Measurements from ENCODE around the gene SNX3.

SNX3 gene

DNA sequence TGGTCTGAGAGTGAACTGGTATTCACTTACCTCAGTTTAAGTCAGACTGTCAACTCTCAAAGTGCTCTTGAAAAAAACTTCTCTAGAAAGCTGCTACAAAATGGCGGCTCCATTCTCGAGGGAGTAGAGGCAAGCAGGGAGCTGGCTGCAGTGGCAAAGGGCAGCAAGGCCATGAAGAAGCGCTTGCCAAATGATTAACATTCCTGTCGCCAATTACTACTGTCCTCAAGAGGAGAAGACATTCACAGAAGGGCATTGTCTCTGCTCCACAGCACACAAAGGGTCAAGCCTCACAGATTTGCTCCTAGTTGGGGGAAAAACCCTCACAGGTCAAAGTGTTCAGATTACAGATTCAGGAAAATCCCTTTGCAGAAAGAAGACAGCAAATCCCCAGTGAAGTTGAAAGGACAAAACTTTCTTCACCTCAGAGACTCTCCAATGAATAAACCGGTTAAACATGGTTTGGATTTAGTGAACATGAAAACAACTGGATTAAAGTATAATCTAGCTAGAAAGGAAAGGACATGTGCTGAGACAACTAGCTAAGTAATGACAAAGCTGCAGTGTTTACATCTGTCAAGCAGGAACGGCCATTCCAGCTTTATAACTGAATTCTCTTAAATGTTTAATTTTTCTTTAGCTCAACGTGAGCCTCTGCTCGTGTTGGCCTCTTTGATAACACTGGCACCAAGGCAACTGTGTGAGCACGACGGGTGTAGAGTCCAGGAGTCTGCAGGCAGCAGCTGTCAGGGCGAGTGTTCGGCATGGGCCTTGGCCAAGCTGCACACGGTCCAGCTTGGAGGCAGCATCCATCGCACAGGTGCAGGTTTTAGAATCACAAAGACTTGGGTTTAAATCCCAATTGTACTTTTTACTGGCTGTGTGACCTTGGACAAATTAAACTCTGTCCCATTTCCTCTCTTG, 57.4 kb downstream of the SNX3 start:
- no peak overlapping the region for H3K4me3 ChIP-seq (ENCODE audit: low read depth, low read length)
- DNase-seq (ENCODE audit: low read depth) = no peak
- TF ChIP-seq, protein P1, sequence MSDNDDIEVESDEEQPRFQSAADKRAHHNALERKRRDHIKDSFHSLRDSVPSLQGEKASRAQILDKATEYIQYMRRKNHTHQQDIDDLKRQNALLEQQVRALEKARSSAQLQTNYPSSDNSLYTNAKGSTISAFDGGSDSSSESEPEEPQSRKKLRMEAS (IDR thresholded peaks at IDR 0.05; ENCODE audit: low read depth, low read length) = no peak
- no peak for TF ChIP-seq POLR2A (IDR thresholded peaks at IDR 0.05; ENCODE audit: extremely low read depth, insufficient read length)

DNA sequence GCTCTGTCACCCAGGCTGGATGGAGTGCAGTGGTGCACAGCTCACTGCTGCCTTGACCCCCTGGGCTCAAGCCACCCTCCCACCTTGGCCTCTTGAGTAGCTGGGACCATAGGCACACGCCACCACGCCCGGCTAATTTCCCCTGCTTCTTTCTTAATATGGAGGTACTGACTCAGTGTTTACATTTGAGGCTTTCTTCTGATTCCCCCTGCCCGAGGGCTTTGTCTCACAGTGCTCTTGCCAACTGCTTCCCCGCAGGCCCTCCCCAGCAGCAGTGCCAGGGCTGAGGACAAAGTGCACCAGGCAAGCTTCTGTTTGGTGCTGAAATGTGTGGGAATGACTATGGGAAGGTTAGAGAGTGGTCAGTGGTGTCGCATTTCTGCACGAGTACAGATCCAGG, 60.2 kb downstream of the SNX3 start:
- DNase-seq (ENCODE audit: low read depth) = no peak
- TF ChIP-seq, protein P1 (IDR thresholded peaks at IDR 0.05; ENCODE audit: low read depth, low read length) = no peak
- TF ChIP-seq, protein P2, sequence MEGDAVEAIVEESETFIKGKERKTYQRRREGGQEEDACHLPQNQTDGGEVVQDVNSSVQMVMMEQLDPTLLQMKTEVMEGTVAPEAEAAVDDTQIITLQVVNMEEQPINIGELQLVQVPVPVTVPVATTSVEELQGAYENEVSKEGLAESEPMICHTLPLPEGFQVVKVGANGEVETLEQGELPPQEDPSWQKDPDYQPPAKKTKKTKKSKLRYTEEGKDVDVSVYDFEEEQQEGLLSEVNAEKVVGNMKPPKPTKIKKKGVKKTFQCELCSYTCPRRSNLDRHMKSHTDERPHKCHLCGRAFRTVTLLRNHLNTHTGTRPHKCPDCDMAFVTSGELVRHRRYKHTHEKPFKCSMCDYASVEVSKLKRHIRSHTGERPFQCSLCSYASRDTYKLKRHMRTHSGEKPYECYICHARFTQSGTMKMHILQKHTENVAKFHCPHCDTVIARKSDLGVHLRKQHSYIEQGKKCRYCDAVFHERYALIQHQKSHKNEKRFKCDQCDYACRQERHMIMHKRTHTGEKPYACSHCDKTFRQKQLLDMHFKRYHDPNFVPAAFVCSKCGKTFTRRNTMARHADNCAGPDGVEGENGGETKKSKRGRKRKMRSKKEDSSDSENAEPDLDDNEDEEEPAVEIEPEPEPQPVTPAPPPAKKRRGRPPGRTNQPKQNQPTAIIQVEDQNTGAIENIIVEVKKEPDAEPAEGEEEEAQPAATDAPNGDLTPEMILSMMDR (IDR thresholded peaks at IDR 0.05; ENCODE audit: low read depth, low read length) = no peak
- TF ChIP-seq POLR2A (IDR thresholded peaks at IDR 0.05; ENCODE audit: extremely low read depth, insufficient read length) (no peak), MYC (IDR thresholded peaks at IDR 0.05; ENCODE audit: low read depth, low read length) (no peak)
- H3K4me3 ChIP-seq (ENCODE audit: low read depth, low read length) = no peak overlapping the region

DNA sequence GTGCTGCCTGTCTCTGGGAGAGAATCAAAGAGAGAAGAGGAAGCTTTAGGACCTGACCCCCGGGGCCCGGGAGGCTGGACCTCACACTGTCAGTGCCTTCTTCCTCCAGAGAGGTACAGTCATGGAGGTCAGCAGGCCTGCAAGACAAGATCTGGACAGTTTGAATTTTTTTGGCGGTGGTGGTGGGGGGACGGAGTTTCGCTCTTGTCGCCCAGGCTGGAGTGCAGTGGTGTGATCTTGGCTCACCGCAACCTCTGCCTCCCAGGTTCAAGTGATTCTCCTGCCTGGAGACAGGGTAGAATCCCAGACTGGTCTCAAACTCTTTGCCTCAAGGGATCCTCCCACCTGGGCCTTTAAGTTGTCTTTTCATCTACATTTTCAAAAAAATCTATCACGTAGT, 60.7 kb downstream of the SNX3 start:
- no peak overlapping the region for H3K4me3 ChIP-seq (ENCODE audit: low read depth, low read length)
- DNase-seq (ENCODE audit: low read depth) = no peak
- TF ChIP-seq, protein P1 (IDR thresholded peaks at IDR 0.05; ENCODE audit: low read depth, low read length) = no peak
- TF ChIP-seq, protein P2 (IDR thresholded peaks at IDR 0.05; ENCODE audit: low read depth, low read length) = no peak
- TF ChIP-seq MYC (IDR thresholded peaks at IDR 0.05; ENCODE audit: low read depth, low read length) = no peak
- no peak for TF ChIP-seq POLR2A (IDR thresholded peaks at IDR 0.05; ENCODE audit: extremely low read depth, insufficient read length)

DNA sequence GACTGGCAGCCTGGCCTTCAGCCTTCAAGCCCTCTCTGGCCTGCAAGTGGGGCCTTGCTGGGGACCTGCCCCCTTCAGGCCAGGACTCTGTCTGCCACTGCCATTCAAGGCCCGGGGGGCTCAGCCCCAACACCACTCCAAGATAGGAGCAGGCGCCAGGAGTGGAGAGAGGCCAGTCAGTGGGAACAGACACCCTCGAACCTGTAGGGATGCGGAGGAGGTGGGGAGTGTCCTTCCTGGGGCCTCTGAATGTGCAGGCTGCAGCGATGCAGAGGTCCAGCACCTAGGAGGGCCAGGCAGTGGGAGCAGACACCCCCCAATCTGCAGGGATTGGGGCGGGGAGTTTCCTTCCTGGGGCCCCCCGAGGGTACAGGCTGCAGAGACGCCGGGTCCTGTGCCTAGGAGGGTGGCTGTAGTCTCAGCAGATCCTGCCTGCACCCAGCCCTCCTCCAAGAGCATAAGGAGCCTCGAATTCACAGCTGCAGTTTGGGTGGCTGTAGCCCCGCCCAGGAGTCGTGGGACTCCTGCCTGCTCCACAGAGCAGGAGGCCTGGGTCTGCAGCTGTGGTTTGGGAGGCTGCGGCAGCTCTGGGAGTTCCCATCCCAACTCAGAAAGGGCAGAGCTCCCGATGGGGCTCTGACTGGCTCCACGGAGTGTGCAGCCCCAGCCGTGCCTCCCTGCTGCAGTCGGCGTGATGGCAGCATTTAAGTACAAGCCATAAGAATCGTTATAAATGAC, 61.9 kb downstream of the SNX3 start:
- no peak overlapping the region for H3K4me3 ChIP-seq (ENCODE audit: low read depth, low read length)
- TF ChIP-seq, protein P1 (IDR thresholded peaks at IDR 0.05; ENCODE audit: low read depth, low read length) = no peak
- TF ChIP-seq MYC (IDR thresholded peaks at IDR 0.05; ENCODE audit: low read depth, low read length) = no peak
- no peak for TF ChIP-seq POLR2A (IDR thresholded peaks at IDR 0.05; ENCODE audit: extremely low read depth, insufficient read length)
- TF ChIP-seq, protein P2 (IDR thresholded peaks at IDR 0.05; ENCODE audit: low read depth, low read length) = no peak
- no peak for DNase-seq (ENCODE audit: low read depth)

DNA sequence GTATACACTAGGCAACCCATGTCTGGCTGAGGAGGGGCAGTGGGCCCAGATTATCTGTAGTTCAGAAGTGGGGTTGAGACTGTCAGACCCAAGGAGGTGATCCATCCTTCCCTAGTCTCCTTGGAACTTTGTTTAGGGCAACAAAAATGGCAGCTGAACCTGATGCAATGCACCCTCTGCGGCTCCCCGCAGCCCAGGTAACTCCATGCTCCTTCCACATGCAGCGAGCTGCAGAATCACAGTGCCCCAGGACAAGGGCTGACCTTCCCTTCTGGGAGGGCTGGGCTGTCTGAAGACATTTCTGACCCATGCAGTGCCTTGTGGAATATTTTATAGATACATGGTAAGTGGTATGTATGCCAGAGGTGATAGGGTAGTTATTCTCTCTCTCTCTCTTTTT, 65.6 kb downstream of the SNX3 start:
- TF ChIP-seq, protein P1 (IDR thresholded peaks at IDR 0.05; ENCODE audit: low read depth, low read length) = no peak
- no peak for TF ChIP-seq MYC (IDR thresholded peaks at IDR 0.05; ENCODE audit: low read depth, low read length)
- no peak for TF ChIP-seq POLR2A (IDR thresholded peaks at IDR 0.05; ENCODE audit: extremely low read depth, insufficient read length)
- TF ChIP-seq, protein P2 (IDR thresholded peaks at IDR 0.05; ENCODE audit: low read depth, low read length) = no peak
- DNase-seq (ENCODE audit: low read depth) = no peak
- H3K4me3 ChIP-seq (ENCODE audit: low read depth, low read length) = no peak overlapping the region

DNA sequence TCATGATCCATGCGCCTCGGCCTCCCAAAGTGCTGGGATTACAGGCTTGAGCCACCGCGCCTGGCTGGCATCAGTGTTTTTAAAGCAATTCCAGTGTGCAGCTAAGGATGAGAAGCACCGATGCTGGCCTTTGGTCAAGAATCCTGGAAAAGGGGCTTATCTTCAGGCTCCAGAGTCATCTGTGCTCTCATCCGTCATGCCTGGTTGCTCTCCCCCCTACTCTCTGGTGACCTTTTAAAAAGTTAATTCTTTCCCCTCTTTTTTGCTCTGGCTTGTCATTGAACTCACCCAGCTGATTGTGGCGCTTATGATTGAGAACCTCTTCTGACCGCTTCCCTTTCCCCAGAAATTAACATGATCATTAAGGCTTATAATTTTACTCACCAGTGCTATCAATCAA, 66.3 kb downstream of the SNX3 start:
- H3K4me3 ChIP-seq (ENCODE audit: low read depth, low read length) = no peak overlapping the region
- no peak for DNase-seq (ENCODE audit: low read depth)
- TF ChIP-seq, protein P2 (IDR thresholded peaks at IDR 0.05; ENCODE audit: low read depth, low read length) = no peak

Data from NB4 (cell line).